IMR-90 (cell line): ENCODE data around the gene COPZ2.

ENCODE experiments used
- CEBPB ChIP-seq: IDR thresholded peaks from 2 replicates; pipeline ENCODE4 v1.6.1; 2012; ENCODE audit warnings: low read depth, low read length, improper control_type of control experiment
- MAZ ChIP-seq: IDR thresholded peaks from 2 replicates; pipeline ENCODE4 v1.6.1; 2012; ENCODE audit warnings: low read depth, mild to moderate bottlenecking, low read length, improper control_type of control experiment, moderate library complexity, borderline replicate concordance
- MXI1 ChIP-seq: IDR thresholded peaks from 2 replicates; pipeline ENCODE4 v1.6.1; 2012; ENCODE audit warnings: low read depth, mild to moderate bottlenecking, low read length, moderate library complexity, borderline replicate concordance
- NFE2L2 ChIP-seq: fragments of 150-350 bp; IDR thresholded peaks from 2 replicates; pipeline ENCODE4 v1.6.1; 2016; ENCODE audit warnings: low read depth, mild to moderate bottlenecking, low read length
- POLR2A ChIP-seq: IDR thresholded peaks from 2 replicates; pipeline ENCODE4 v1.6.1; 2012; ENCODE audit warnings: mild to moderate bottlenecking, low read depth, low read length
- RAD21 ChIP-seq: IDR thresholded peaks from 2 replicates; pipeline ENCODE4 v1.6.1; 2012; ENCODE audit warnings: low read length, improper control_type of control experiment
- RCOR1 ChIP-seq: IDR thresholded peaks from 2 replicates; pipeline ENCODE4 v1.6.1; 2012; ENCODE audit warnings: mild to moderate bottlenecking, low read length, improper control_type of control experiment; ENCODE audit not compliant: insufficient replicate concordance
- RFX5 ChIP-seq: IDR thresholded peaks from 2 replicates; pipeline ENCODE4 v1.8.0; 2012; ENCODE audit warnings: low read depth, mild to moderate bottlenecking, low read length, moderate library complexity
- SMC3 ChIP-seq: fragments of 150-350 bp; IDR thresholded peaks from 2 replicates; pipeline ENCODE4 v1.6.1; 2016; ENCODE audit warnings: low read depth, mild to moderate bottlenecking, antibody characterized with exemption, low read length, moderate library complexity
- TF ChIP-seq, protein P1 (sequence below): conservative IDR thresholded peaks from 2 replicates; pipeline ENCODE4 v1.5.1; 2012; ENCODE audit warnings: mild to moderate bottlenecking, low read depth, low read length, improper control_type of control experiment
- TF ChIP-seq, protein P2 (sequence below): fragments of 150-350 bp; IDR thresholded peaks from 2 replicates; pipeline ENCODE4 v1.6.1; 2017; ENCODE audit warnings: mild to moderate bottlenecking, antibody characterized with exemption, low read length, low read depth
- TF ChIP-seq, protein P3 (sequence below): fragments of 150-350 bp; IDR thresholded peaks from 2 replicates; pipeline ENCODE4 v1.6.1; 2016; ENCODE audit warnings: low read depth, mild to moderate bottlenecking, low read length, moderate library complexity, borderline replicate concordance

DNA sequence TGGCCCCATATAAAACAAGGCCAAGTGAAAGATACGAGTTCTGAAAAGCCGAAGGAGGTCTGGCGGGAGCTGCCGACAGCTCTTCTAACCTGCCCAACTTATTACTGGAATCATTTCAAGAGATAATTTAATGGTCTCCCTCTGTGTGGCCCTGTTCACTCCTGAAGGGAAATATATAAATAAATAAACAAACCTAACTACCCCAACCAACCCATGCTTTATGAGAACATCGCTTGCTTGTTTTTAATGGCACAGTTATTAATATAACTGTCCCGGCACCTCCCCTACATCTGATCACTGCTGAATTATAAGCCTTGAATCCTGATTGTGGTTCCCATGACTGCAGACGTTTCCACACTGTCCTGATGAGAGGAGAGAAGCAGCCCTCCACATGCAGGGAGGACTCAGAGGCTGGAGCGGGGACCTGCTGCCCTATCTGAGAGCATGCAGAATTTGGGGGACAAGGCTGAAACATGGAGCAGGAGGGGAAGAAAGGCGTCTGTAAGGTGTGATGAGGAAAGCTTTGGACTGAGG lies 44.5 kb downstream of the COPZ2 start:
- no peak for TF ChIP-seq RAD21
- TF ChIP-seq, protein P1, sequence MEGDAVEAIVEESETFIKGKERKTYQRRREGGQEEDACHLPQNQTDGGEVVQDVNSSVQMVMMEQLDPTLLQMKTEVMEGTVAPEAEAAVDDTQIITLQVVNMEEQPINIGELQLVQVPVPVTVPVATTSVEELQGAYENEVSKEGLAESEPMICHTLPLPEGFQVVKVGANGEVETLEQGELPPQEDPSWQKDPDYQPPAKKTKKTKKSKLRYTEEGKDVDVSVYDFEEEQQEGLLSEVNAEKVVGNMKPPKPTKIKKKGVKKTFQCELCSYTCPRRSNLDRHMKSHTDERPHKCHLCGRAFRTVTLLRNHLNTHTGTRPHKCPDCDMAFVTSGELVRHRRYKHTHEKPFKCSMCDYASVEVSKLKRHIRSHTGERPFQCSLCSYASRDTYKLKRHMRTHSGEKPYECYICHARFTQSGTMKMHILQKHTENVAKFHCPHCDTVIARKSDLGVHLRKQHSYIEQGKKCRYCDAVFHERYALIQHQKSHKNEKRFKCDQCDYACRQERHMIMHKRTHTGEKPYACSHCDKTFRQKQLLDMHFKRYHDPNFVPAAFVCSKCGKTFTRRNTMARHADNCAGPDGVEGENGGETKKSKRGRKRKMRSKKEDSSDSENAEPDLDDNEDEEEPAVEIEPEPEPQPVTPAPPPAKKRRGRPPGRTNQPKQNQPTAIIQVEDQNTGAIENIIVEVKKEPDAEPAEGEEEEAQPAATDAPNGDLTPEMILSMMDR, result no peak
- TF ChIP-seq POLR2A, result no peak
- no peak for TF ChIP-seq NFE2L2
- no peak for TF ChIP-seq RFX5
- TF ChIP-seq, protein P2, sequence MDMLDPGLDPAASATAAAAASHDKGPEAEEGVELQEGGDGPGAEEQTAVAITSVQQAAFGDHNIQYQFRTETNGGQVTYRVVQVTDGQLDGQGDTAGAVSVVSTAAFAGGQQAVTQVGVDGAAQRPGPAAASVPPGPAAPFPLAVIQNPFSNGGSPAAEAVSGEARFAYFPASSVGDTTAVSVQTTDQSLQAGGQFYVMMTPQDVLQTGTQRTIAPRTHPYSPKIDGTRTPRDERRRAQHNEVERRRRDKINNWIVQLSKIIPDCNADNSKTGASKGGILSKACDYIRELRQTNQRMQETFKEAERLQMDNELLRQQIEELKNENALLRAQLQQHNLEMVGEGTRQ, result no peak
- TF ChIP-seq MAZ, result no peak
- no peak for TF ChIP-seq SMC3
- no peak for TF ChIP-seq MXI1
- no peak for TF ChIP-seq CEBPB
- TF ChIP-seq RCOR1, result no peak
- TF ChIP-seq, protein P3, sequence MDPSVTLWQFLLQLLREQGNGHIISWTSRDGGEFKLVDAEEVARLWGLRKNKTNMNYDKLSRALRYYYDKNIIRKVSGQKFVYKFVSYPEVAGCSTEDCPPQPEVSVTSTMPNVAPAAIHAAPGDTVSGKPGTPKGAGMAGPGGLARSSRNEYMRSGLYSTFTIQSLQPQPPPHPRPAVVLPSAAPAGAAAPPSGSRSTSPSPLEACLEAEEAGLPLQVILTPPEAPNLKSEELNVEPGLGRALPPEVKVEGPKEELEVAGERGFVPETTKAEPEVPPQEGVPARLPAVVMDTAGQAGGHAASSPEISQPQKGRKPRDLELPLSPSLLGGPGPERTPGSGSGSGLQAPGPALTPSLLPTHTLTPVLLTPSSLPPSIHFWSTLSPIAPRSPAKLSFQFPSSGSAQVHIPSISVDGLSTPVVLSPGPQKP, result no peak
